HepG2 (cell line): ENCODE data around the gene USP10. TPM values are rescaled to one million over a fixed set of nuclear protein-coding genes. Genes with fewer than 3 reads are reported as not detected.

Experiments
- CREBL2 ChIP-seq: sonication (generic); formaldehyde crosslinking; IDR thresholded peaks from 2 replicates; pipeline ENCODE4 v1.8.1; 2023; ENCODE audit warnings: missing genetic modification reagents, mild to moderate bottlenecking, borderline replicate concordance
- EP300 ChIP-seq, 3 experiments: sonication (generic) in 1 of 3; formaldehyde crosslinking in 1 of 3; IDR thresholded peaks; 2 replicates each; pipeline versions ENCODE4 v1.5.1 to v1.6.1; 2011 to 2020; ENCODE audit warnings: low read depth in 2 of 3, low read length in 2 of 3, borderline replicate concordance in 1 of 3, improper control_type of control experiment in 1 of 3, mild to moderate bottlenecking in 1 of 3, missing genetic modification reagents in 1 of 3, moderate library complexity in 1 of 3
- IKZF4 ChIP-seq: sonication (generic); formaldehyde crosslinking; IDR thresholded peaks from 2 replicates; pipeline ENCODE4 v1.5.1; 2020; ENCODE audit warnings: borderline replicate concordance, mild to moderate bottlenecking, low read depth, missing genetic modification reagents; ENCODE audit errors: not compliant biosample characterization
- SOX6 ChIP-seq, 2 experiments: fragments of 450-650 bp in 1 of 2; sonication (generic) in 1 of 2; formaldehyde crosslinking in 1 of 2; IDR thresholded peaks; 2 replicates each; pipeline versions ENCODE4 v1.4.0 to v1.6.1; 2017 to 2020; ENCODE audit warnings: antibody characterized with exemption in 1 of 2, mild to moderate bottlenecking in 1 of 2, missing genetic modification reagents in 1 of 2
- USF2 ChIP-seq, 2 experiments: sonication (generic) in 1 of 2; formaldehyde crosslinking in 1 of 2; IDR thresholded peaks; 2 replicates each; pipeline versions ENCODE4 v1.5.1 to v1.6.1; 2011 to 2020; ENCODE audit warnings: borderline replicate concordance in 1 of 2, low read depth in 1 of 2, low read length in 1 of 2, mild to moderate bottlenecking in 1 of 2, missing genetic modification reagents in 1 of 2, moderate library complexity in 1 of 2
- ZNF318 ChIP-seq: sonication (generic); formaldehyde crosslinking; IDR thresholded peaks from 2 replicates; pipeline ENCODE4 v1.4.0; 2020; ENCODE audit warnings: mild to moderate bottlenecking, missing genetic modification reagents
- ZNF512 ChIP-seq: sonication (generic); formaldehyde crosslinking; IDR thresholded peaks from 2 replicates; pipeline ENCODE4 v1.4.0; 2020; ENCODE audit warnings: mild to moderate bottlenecking, missing genetic modification reagents
- ZNF567 ChIP-seq: sonication (generic); formaldehyde crosslinking; IDR thresholded peaks from 2 replicates; pipeline ENCODE4 v1.8.1; 2023; ENCODE audit warnings: mild to moderate bottlenecking, missing genetic modification reagents, borderline replicate concordance
- ZNF572 ChIP-seq: sonication (generic); formaldehyde crosslinking; IDR thresholded peaks from 2 replicates; pipeline ENCODE4 v1.5.1; 2020; ENCODE audit warnings: mild to moderate bottlenecking, missing genetic modification reagents
- ZUFSP ChIP-seq: sonication (generic); formaldehyde crosslinking; IDR thresholded peaks from 2 replicates; pipeline ENCODE4 v1.9.0; 2021; ENCODE audit warnings: missing genetic modification reagents, mild to moderate bottlenecking, borderline replicate concordance
- polyA plus RNA-seq, 8 experiments: library from polyadenylated mRNA; depleted of rRNA in 3 of 8; stranded (reverse) in 7 of 8; unstranded in 1 of 8; fragments of >200 nt; fragmentation: Illumina TruSeq in 4 of 8; extraction: Trizol in 4 of 8; gene quantifications; 2 replicates each; pipeline versions ENCODE4 v1.2.1 to v1.2.3, GENCODE V29; 2011 to 2016; ENCODE audit warnings: low read depth in 4 of 8, missing spikeins in 1 of 8, mixed read lengths in 1 of 8; ENCODE audit not compliant: insufficient read depth in 1 of 8
- total RNA-seq, 5 experiments: library from RNA; depleted of rRNA; stranded (reverse); fragments of >200 nt; fragmentation: Illumina TruSeq; extraction: Trizol; gene quantifications; 2 replicates each; pipeline ENCODE4 v1.2.3, GENCODE V29; 2016; ENCODE audit warnings: low read depth in 1 of 5

USP10 gene
- total and polyA plus RNA-seq, 2 of the 13 experiments (the other 11 are each of a cell fraction or from before 2014, with no cell fraction given), result 79.1 to 122 TPM

GRCh38 chr16:84712801-84713775, 13.3 kb downstream of the USP10 start (continued):
- TF ChIP-seq IKZF4 (no peak), SOX6 (IDR thresholded peaks at IDR 0.05) (no peak), SOX6 (CRISPR knock-in tag; IDR thresholded peaks at IDR 0.05) (peak; percentile 56; the same call in 1 of the 2 replicates), ZUFSP (CRISPR knock-in tag) (no peak), USF2 (IDR thresholded peaks at IDR 0.05; ENCODE audit: low read depth, low read length) (peak; percentile 14; the same call in 1 of the 2 replicates), USF2 (CRISPR knock-in tag; IDR thresholded peaks at IDR 0.05; ENCODE audit: borderline replicate concordance) (no peak), CREBL2 (CRISPR knock-in tag) (no peak), EP300 (IDR thresholded peaks at IDR 0.05; ENCODE audit: low read depth in 2 of 2, low read length in 2 of 2) (peak in 1 of 2 experiments; percentile 53; a peak in 1 of 4 replicates), EP300 (CRISPR knock-in tag; IDR thresholded peaks at IDR 0.05; ENCODE audit: borderline replicate concordance) (no peak), ZNF318 (no peak), ZNF567 (no peak), ZNF512 (CRISPR knock-in tag) (no peak), ZNF572 (CRISPR knock-in tag) (no peak)
